Right atrium auricular region (tissue), 2 donors: ENCODE measurements around the gene ARL5A. TPM values are rescaled to one million over a fixed set of nuclear protein-coding genes. Genes with fewer than 3 reads are reported as not detected.

Experiments used
- DNase-seq: peaks from one replicate; pipeline ENCODE4 v3.0.0-alpha.2; 2019; ENCODE audit warnings: low spot score
- H3K27ac ChIP-seq, 2 donors: fragments of 200-600 bp; sonication (generic); 1 replicate in 1 of 2; 2 replicates in 1 of 2; pipeline ENCODE4 v1.5.1; 2016 to 2019
- H3K27me3 ChIP-seq, 2 donors: fragments of 200-600 bp; sonication (generic); one replicate each; pipeline versions ENCODE4 v1.5.1 to v1.6.0; 2017 to 2019
- H3K36me3 ChIP-seq: fragments of 200-600 bp; sonication (generic); one replicate; pipeline ENCODE4 v1.5.1; 2016
- H3K4me1 ChIP-seq, 2 donors: fragments of 200-600 bp; sonication (generic); one replicate each; pipeline versions ENCODE4 v1.5.1 to v1.6.0; 2017 to 2019
- H3K4me3 ChIP-seq, 2 donors: fragments of 200-600 bp; sonication (generic); 1 replicate in 1 of 2; 2 replicates in 1 of 2; pipeline ENCODE4 v1.5.1; 2017 to 2019; ENCODE audit warnings: mild to moderate bottlenecking in 1 of 2, moderate library complexity in 1 of 2
- H3K9me3 ChIP-seq, 2 donors: fragments of 200-600 bp; sonication (generic); one replicate each; pipeline ENCODE4 v1.5.1; 2019
- total RNA-seq, 2 donors: library from RNA; depleted of rRNA; stranded (reverse); fragments of >200 nt; gene quantifications; one replicate each; pipeline ENCODE4 v1.1.0, GENCODE V29; 2016
- TF ChIP-seq, protein P1 (sequence below), 2 donors: fragments of 200-600 bp; sonication (generic); IDR thresholded peaks; one replicate each; pipeline ENCODE4 v1.5.1; 2019; ENCODE audit warnings: antibody characterized with exemption in 2 of 2

ARL5A gene
- total RNA-seq, 2 donors from 2014 or later: 69.3 to 82.1 TPM

DNA sequence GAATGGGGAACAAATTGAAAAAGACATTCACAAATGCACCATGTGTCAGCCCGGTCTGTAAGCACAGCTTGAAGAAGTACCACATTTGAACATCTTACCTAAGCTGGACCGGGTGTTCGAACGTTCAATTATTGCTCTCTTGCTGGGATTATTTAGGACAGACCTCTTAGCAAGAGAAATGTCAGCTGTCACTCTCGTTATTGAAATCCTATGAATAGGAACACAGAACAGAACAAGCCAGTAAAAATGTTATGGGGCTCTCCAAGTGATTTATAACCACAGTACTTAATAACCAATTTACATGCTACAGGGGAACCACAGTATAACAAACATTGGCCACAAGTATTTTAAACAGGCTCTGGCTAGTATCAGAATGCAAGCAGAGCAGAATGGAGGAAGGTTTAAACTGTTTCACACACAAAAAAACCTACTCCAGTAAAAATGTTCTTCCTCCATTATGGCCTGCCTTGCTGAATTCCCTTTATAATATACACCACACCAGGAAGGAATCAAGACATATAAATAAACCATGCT lies 32.5 kb upstream of the ARL5A start:
- TF ChIP-seq, protein P1, sequence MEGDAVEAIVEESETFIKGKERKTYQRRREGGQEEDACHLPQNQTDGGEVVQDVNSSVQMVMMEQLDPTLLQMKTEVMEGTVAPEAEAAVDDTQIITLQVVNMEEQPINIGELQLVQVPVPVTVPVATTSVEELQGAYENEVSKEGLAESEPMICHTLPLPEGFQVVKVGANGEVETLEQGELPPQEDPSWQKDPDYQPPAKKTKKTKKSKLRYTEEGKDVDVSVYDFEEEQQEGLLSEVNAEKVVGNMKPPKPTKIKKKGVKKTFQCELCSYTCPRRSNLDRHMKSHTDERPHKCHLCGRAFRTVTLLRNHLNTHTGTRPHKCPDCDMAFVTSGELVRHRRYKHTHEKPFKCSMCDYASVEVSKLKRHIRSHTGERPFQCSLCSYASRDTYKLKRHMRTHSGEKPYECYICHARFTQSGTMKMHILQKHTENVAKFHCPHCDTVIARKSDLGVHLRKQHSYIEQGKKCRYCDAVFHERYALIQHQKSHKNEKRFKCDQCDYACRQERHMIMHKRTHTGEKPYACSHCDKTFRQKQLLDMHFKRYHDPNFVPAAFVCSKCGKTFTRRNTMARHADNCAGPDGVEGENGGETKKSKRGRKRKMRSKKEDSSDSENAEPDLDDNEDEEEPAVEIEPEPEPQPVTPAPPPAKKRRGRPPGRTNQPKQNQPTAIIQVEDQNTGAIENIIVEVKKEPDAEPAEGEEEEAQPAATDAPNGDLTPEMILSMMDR (IDR thresholded peaks at IDR 0.05): no peak
- H3K36me3 ChIP-seq: no peaks in the 10 kb centered on the region
- DNase-seq: no peak
- H3K9me3 ChIP-seq: no peaks in the 10 kb centered on the region
- no peaks in the 10 kb centered on the region for H3K27me3 ChIP-seq
- H3K27ac ChIP-seq: no peak overlapping the region
- H3K4me1 ChIP-seq: no peaks in the 10 kb centered on the region
- H3K4me3 ChIP-seq: no peak overlapping the region

DNA sequence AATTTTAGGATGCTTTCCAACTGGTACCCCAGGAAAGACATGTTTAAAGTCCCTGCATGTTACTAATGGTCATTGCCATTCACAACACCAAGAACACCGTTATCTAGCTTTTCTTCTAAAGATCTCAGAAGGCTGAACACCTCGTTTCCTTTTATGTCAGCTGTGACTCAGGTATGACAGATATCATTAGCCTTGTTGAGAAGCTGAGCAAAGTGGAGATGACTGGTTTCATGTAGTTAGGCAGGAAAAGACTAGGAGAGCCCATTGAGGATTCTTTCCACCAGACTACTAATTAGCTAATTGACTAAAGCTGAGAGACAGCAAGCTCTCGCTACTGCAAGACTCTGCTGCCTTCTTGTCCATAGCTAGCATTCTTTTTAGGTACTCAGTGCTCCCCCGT lies 32.0 kb upstream of the ARL5A start:
- H3K27me3 ChIP-seq: no peaks in the 10 kb centered on the region
- TF ChIP-seq, protein P1 (IDR thresholded peaks at IDR 0.05): no peak
- H3K4me3 ChIP-seq: no peak overlapping the region
- H3K36me3 ChIP-seq: no peaks in the 10 kb centered on the region
- H3K27ac ChIP-seq: no peak overlapping the region
- DNase-seq: no peak
- no peaks in the 10 kb centered on the region for H3K9me3 ChIP-seq
- no peaks in the 10 kb centered on the region for H3K4me1 ChIP-seq

DNA sequence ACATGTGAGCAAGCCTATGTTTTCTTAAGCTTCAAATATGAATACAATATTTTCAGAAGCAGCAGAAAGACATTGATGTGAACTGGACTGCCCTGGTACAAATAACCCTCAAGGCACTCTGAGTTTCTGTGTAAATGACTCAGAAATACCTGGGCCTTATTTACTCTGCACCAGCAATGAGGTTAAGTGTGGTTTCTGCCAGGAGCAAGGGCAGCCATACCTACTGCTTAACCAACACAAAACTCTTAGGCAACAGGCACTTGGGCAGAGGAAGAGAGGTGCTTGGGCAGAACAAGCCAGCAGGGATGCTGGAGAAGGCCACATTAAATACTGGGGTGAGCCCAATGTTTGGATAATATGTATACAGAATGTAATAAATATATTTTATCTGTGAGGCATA lies 29.4 kb upstream of the ARL5A start:
- Histone ChIP-seq H3K36me3 (no peaks in the 10 kb centered on the region), H3K4me3 (no peak overlapping the region), H3K27me3 (no peaks in the 10 kb centered on the region), H3K9me3 (no peaks in the 10 kb centered on the region), H3K4me1 (no peaks in the 10 kb centered on the region), H3K27ac (no peak overlapping the region)
- TF ChIP-seq, protein P1 (IDR thresholded peaks at IDR 0.05): no peak
- DNase-seq: no peak

DNA sequence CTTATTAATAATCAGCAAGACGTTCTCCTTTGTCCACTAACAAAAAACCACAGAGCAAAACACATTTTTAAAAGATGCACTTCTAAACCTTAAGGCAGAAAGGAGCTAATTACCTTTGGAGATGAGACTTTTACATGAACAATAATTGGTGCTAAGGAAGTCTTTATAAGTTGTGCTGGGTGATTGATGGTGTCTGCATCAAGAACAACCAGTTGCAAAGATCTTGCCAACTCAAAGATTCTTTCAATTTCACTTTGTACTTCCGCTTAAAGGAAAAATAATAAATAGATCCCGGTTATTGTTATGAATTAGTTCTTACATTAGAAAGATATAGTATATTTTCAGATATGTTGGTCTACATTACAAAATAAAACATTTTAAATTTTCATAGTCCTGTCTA lies 26.9 kb upstream of the ARL5A start:
- TF ChIP-seq, protein P1 (IDR thresholded peaks at IDR 0.05): no peak
- Histone ChIP-seq H3K4me3 (no peak overlapping the region), H3K27ac (no peak overlapping the region), H3K27me3 (no peaks in the 10 kb centered on the region), H3K36me3 (no peaks in the 10 kb centered on the region), H3K4me1 (no peaks in the 10 kb centered on the region), H3K9me3 (no peaks in the 10 kb centered on the region)
- no peak for DNase-seq

DNA sequence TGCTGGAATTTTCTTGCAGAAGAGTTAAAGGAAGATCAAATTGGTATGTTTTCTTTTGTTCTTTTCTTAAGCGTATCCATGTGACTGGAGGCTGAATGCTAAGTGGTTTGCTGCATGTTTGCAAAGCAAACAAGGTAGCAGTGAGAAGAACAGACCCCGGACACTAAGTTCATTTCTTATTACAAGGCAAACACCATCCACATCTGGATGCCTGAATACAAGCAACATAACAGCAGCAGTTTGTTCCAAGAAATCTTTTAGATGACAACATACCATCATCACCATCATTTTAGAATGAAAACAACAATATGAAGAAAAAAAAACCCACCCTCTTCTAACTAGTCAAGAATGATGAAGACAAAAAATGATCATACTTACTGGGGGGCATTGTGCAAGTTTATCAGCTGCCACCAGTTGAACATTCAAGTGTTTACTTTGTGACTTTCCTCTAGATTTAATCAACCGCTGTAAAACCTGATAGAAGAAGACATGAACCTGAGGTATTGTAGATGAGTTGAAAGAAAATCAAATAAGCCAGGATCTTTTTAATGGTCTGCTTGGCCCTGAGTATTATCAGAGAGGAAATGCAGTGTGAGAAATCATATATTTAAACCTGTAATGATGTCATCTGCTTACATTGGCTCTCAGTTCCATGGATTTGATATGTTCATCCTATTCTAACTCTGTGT lies 25.0 kb upstream of the ARL5A start:
- DNase-seq: no peak
- H3K9me3 ChIP-seq: no peaks in the 10 kb centered on the region
- no peak overlapping the region for H3K4me3 ChIP-seq
- TF ChIP-seq, protein P1 (IDR thresholded peaks at IDR 0.05): no peak
- H3K4me1 ChIP-seq: no peaks in the 10 kb centered on the region
- no peak overlapping the region for H3K27ac ChIP-seq
- no peaks in the 10 kb centered on the region for H3K36me3 ChIP-seq
- no peaks in the 10 kb centered on the region for H3K27me3 ChIP-seq
